ENCODE data around the gene NUDT8.
"Not testable (repeated sequence)": the region's sequence is repeated elsewhere in the genome, so short reads cannot be mapped to it uniquely, and the experiment has no call there.

Gene NUDT8

GRCh38 chr11:67627812-67628624, 1.7 kb downstream of the NUDT8 start:
- DNase-seq (ENCODE audit: low read depth): no peak

GRCh38 chr11:67627441-67627811, 2.3 kb downstream of the NUDT8 start:
- no peak for DNase-seq (ENCODE audit: low read depth)

- DNase-seq (ENCODE audit: low read depth): no peak
Observed at GRCh38 chr11:67626970-67627369, 2.8 kb downstream of the NUDT8 start.

GRCh38 chr11:67626131-67626833, 3.5 kb downstream of the NUDT8 start:
- DNase-seq (ENCODE audit: low read depth): not testable (repeated sequence)

- not testable (repeated sequence) for DNase-seq (ENCODE audit: low read depth)
Observed at GRCh38 chr11:67623795-67624194, 5.9 kb downstream of the NUDT8 start.

GRCh38 chr11:67622905-67623304, 6.8 kb downstream of the NUDT8 start:
- not testable (repeated sequence) for DNase-seq (ENCODE audit: low read depth)

GRCh38 chr11:67621928-67622327, 7.8 kb downstream of the NUDT8 start:
- not testable (repeated sequence) for DNase-seq (ENCODE audit: low read depth)

GRCh38 chr11:67620621-67621020, 9.1 kb downstream of the NUDT8 start:
- DNase-seq (ENCODE audit: low read depth): not testable (repeated sequence)

GRCh38 chr11:67619683-67620618, 9.8 kb downstream of the NUDT8 start:
- not testable (repeated sequence) for DNase-seq (ENCODE audit: low read depth)

- not testable (repeated sequence) for DNase-seq (ENCODE audit: low read depth)
Observed at GRCh38 chr11:67618901-67619659, 10.7 kb downstream of the NUDT8 start.

GRCh38 chr11:67617243-67617953, 12.3 kb downstream of the NUDT8 start:
- DNase-seq (ENCODE audit: low read depth): no peak

- DNase-seq (ENCODE audit: low read depth): no peak
Observed at GRCh38 chr11:67616431-67617242, 13.1 kb downstream of the NUDT8 start.

- DNase-seq (ENCODE audit: low read depth): no peak
Observed at GRCh38 chr11:67615728-67616430, 13.9 kb downstream of the NUDT8 start.

- DNase-seq (ENCODE audit: low read depth): no peak
Observed at GRCh38 chr11:67614730-67615714, 14.7 kb downstream of the NUDT8 start.

- no peak for DNase-seq (ENCODE audit: low read depth)
Observed at GRCh38 chr11:67613960-67614715, 15.6 kb downstream of the NUDT8 start.

- DNase-seq (ENCODE audit: low read depth): no peak
Observed at GRCh38 chr11:67613313-67613959, 16.3 kb downstream of the NUDT8 start.

- DNase-seq (ENCODE audit: low read depth): no peak
Observed at GRCh38 chr11:67612751-67613150, 17.0 kb downstream of the NUDT8 start.

Measured in HS-27A (cell line).